Stimulated activated CD4-positive, alpha-beta T cell treated with anti-CD3 and anti-CD28 coated beads, Interleukin-1b, Interleukin-23, amount 100 ng/mL, for 1 hour (primary cell): Measurements from ENCODE around the gene CYP17A1.
"Not testable (repeated sequence)": the region's sequence is repeated elsewhere in the genome, so short reads cannot be mapped to it uniquely, and the experiment has no call there.

Source experiments
- DNase-seq, 2 donors: peaks; one replicate each; pipeline ENCODE4 v3.0.0-alpha.2; 2020; ENCODE audit warnings: low read depth in 2 of 2

Gene CYP17A1

GRCh38 chr10:102835007-102835482 lies 2.2 kb downstream of the CYP17A1 start:
- DNase-seq: peak; percentile 44 to 58

GRCh38 chr10:102834143-102834542 lies 3.1 kb downstream of the CYP17A1 start:
- no peak for DNase-seq

DNA sequence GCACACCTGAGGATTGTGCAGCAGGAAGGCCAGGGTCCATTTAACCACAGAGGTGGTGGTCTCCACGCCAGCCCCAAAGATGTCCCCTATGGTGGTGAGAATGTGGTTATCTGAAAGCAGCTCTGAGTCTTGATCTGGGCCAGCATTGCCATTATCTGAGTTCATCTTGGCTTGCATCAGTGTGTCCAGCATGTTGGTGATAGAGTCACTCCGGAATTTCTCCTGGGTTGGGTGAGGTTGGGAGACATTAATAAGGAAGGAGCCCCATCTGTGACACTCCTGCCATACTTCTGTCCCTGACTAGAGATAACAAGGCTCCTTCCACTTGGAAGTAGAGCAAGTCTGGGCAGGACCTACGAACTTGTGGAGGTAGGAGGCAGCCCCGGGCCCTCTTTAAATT lies 4.2 kb downstream of the CYP17A1 start:
- no peak for DNase-seq

- no peak for DNase-seq
These were observed 5.0 kb downstream of the CYP17A1 start for GRCh38 chr10:102832248-102832647.

DNA sequence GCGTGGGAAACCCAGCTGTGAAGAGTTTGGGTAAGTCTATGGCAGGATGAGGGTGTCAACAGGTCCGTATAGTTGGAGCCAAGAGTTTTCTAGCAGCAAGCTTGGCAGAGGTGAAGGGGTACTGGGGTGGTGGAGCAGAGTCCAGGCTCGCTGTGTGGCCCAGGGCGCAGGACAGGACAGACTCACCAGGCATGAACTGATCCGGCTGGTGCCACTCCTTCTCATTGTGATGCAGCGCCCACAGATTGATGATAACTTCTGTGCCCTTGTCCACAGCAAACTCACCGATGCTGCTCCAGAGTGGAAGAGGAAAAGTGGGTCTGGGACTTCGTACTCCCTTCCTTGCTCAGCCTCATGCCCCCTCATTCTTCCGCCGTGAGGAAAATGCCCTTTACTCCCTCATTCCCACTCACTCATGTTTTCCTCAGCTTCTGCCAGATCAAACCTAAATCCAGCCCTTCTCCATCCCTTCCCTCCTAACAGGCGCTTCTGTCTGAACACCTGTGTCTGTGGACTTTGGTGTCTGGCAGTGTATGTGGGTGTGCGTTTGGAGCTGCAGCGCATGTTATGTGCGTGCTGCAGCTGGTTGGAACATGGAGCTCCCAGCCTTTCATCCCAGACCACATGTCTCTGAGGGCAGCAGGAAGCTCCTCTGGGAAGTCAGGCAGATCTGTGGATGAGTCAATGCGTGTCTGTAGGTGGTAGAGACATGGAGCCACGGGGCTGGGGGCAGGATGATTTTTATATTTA lies 5.7 kb downstream of the CYP17A1 start:
- DNase-seq: no peak

GRCh38 chr10:102827597-102827975 lies 9.6 kb downstream of the CYP17A1 start:
- no peak for DNase-seq

GRCh38 chr10:102826148-102826796 lies 10.9 kb downstream of the CYP17A1 start:
- DNase-seq: no peak

GRCh38 chr10:102824664-102825063 lies 12.5 kb downstream of the CYP17A1 start:
- no peak for DNase-seq

DNA sequence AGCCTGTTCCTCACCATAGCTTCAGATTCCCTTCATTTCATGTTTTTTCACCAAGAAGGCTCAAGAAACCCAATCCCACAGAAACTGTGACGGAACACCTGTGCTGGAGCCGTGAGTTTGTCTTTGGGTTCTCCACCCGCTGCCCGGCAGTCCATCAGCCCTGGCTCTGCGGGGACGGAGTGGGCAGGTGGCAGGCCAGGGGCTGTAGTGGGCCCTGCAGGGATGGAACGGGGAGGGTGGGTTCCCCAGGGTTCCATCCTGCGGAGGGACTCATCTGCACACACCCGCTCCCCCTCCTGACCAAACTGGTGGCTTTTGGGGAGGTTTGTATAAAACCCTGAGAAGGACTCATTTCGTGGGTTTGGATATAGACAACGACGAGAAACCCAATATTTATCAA lies 15.0 kb downstream of the CYP17A1 start:
- DNase-seq: no peak

- DNase-seq: not testable (repeated sequence)
These were observed 17.2 kb downstream of the CYP17A1 start for GRCh38 chr10:102820008-102820407.

DNA sequence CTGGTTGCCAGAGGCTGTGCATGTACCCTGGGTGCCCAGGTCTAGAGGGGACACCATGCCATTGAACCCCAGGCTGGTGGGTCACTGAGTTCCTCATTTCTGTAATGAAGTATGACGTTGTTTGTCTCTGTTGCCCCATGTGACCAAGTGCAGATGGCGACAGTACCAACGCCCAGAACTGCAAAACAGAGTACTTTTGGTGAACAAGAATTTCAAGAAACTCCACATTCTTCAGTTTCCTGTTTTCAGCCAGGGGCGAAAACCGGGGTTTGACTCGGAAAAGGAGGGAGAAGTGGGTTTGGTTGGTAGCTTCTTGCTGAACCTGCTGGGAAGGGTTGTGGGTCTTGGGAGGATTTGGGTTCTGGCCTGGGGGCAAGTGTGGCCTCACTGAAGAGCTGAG lies 18.2 kb downstream of the CYP17A1 start:
- DNase-seq: no peak

GRCh38 chr10:102817175-102817574 lies 20.0 kb downstream of the CYP17A1 start:
- no peak for DNase-seq

DNA sequence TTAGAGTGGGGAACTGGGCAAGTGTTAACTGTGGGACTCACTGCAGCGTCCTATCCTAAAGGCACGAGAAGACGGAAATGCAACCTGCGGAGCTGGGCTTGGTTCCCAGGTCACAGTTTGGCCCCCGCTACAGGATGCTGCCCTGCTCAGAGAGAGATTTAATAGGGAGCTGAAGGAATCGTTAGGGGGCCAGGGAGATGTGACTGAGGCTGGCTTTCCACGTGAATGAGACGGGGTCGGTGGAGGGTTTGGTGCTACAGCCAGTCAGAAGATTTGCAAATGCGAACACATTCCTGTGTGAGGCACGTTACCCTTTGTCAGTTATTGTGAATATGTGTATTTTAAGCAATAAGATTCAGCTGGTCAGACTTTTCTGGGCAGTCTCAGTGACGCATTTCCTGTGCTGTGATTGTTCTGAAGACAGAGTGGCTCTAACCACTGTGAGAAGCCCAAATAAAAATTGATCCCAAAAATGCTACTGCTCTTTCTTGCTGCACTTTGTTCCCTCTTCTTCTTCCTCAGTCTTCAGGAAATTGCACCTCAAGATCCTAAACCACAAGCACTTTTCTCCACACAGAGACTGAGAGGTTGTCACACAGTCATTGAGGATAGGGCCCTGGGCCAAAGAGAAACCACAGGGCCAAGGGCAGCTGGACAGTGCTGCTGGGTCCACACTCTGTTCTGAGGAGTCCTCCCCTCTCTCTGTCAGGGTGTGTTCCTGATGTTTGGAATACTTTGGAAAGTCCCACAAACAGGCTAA lies 21.2 kb downstream of the CYP17A1 start:
- DNase-seq: no peak

DNA sequence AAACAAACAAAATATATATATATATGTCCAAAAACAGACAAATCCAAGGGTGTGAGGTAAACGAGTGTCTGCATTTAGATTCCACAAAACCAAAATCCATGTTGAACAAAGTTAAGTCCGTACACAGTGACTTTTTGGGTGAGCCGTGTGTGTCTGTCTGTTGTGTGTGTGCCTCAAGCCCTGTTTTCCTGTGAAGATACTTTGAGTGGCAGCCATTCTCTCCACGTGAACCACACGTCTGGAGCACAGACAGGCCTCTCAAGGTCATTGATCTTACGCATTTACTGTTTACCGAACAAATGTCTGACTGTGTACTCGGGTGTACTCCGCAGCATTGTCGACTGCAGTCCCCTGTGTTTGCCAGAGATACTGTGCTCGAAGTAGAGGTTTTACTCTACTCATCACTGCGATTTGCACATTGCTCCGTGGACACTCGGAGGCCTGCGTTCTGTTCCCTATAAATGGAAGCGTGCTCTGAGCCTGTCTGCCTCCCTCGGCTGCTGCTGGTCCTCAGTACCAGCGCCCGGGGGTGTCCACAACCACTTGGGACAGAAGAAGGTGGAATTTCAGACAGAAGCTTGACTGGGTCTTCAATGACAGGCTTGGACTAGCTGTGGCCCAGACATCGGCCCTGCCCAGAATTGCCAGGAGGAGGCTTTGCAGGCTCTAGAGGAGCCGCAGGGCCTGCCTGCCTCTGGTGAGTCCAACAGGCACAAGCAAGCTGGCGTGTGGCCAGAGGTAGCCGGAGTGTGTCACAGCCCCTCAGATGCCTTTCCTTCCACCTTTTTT lies 22.1 kb downstream of the CYP17A1 start:
- DNase-seq: no peak

GRCh38 chr10:102814453-102814871 lies 22.8 kb downstream of the CYP17A1 start:
- DNase-seq: no peak

GRCh38 chr10:102813734-102814452 lies 23.3 kb downstream of the CYP17A1 start:
- DNase-seq: no peak

DNA sequence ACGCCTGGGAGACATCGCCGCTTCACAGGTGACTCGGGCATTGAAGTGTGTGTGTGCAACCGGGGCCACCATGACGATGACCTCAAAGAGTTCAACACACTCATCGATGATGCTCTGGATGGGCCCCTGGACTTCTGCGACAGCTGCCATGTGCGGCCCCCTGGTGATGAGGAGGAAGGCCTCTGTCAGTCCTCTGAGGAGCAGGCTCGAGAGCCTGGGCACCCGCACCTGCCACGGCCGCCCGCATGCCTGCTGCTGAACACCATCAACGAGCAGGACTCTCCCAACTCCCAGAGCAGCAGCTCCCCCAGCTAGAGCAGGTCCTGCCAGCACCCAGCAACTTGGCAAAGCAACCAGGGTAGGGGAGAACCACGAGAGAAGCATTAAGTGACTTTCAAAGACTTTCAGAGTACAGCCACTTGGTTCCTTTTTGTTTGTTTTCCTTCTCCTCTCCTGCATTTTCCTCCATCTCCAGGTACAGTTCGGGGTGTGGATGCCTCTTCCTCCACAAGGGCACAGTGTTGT lies 24.1 kb downstream of the CYP17A1 start:
- no peak for DNase-seq

GRCh38 chr10:102812231-102812876 lies 24.9 kb downstream of the CYP17A1 start:
- no peak for DNase-seq

GRCh38 chr10:102811346-102811745 lies 25.9 kb downstream of the CYP17A1 start:
- no peak for DNase-seq

- DNase-seq: no peak
These were observed 28.8 kb downstream of the CYP17A1 start for GRCh38 chr10:102808380-102808779.
